LNCaP clone FGC (cell line): ENCODE results near the gene U2AF1L4.
"Not testable (repeated sequence)": the region's sequence is repeated elsewhere in the genome, so short reads cannot be mapped to it uniquely, and the experiment has no call there.

Experiments used
- DNase-seq: peaks from one replicate; pipeline ENCODE4 v3.0.0-alpha.2; 2011; ENCODE audit warnings: low read depth
- H3K4me3 ChIP-seq: 2 replicates; pipeline ENCODE4 v1.5.1; 2011; ENCODE audit warnings: mild to moderate bottlenecking, low read depth, low read length, control low read depth
- CTCF ChIP-seq: IDR thresholded peaks from 2 replicates; pipeline ENCODE4 v1.5.1; 2012; ENCODE audit warnings: mild to moderate bottlenecking; ENCODE audit not compliant: control insufficient read depth, insufficient read depth; ENCODE audit errors: extremely low read depth

Gene U2AF1L4

GRCh38 chr19:35774274-35775045 lies 29.2 kb upstream of the U2AF1L4 start:
- H3K4me3 ChIP-seq, result peak overlapping the region; percentile 69
- no peak for DNase-seq
- TF ChIP-seq CTCF, result no peak

- no peak for DNase-seq
These were observed 28.0 kb upstream of the U2AF1L4 start for GRCh38 chr19:35773020-35773806.

GRCh38 chr19:35772362-35772761 lies 27.1 kb upstream of the U2AF1L4 start:
- H3K4me3 ChIP-seq, DNase-seq: not testable (repeated sequence)

More at GRCh38 chr19:35773020-35773806, 28.0 kb upstream of the U2AF1L4 start:
- H3K4me3 ChIP-seq, result no peak overlapping the region
- TF ChIP-seq CTCF, result no peak

- no peak overlapping the region for H3K4me3 ChIP-seq
- TF ChIP-seq CTCF, result no peak
- DNase-seq, result no peak
These were observed 22.8 kb upstream of the U2AF1L4 start for GRCh38 chr19:35768082-35768421.

- H3K4me3 ChIP-seq, result no peak overlapping the region
- TF ChIP-seq CTCF, result no peak
- DNase-seq, result no peak
These were observed 22.3 kb upstream of the U2AF1L4 start for GRCh38 chr19:35767288-35768081.

GRCh38 chr19:35766571-35767104 lies 21.4 kb upstream of the U2AF1L4 start:
- DNase-seq, result no peak

More at GRCh38 chr19:35766571-35767104, 21.4 kb upstream of the U2AF1L4 start:
- TF ChIP-seq CTCF, result no peak
- H3K4me3 ChIP-seq, result no peak overlapping the region
